Endothelial cell (in vitro differentiated cells): ENCODE results near the gene KRCC1. TPM values are rescaled to one million over a fixed set of nuclear protein-coding genes. Genes with fewer than 3 reads are reported as not detected.
"Not testable (repeated sequence)": the region's sequence is repeated elsewhere in the genome, so short reads cannot be mapped to it uniquely, and the experiment has no call there.

Experiments
- DNase-seq: peaks from one replicate; pipeline ENCODE4 v3.0.0; 2021; ENCODE audit warnings: low spot score
- H3K27ac Mint-ChIP-seq: one replicate; pipeline ENCODE4 v1.8.0; 2021; ENCODE audit warnings: mixed read lengths, inconsistent platforms; ENCODE audit not compliant: unreplicated experiment
- H3K27me3 Mint-ChIP-seq: one replicate; pipeline ENCODE4 v1.8.0; 2021; ENCODE audit warnings: mild to moderate bottlenecking, moderate library complexity, mixed read lengths, inconsistent platforms; ENCODE audit not compliant: unreplicated experiment
- H3K36me3 Mint-ChIP-seq: one replicate; pipeline ENCODE4 v1.8.0; 2021; ENCODE audit warnings: mild to moderate bottlenecking, low read depth, mixed read lengths, inconsistent platforms; ENCODE audit not compliant: unreplicated experiment
- H3K4me1 Mint-ChIP-seq: one replicate; pipeline ENCODE4 v1.8.0; 2021; ENCODE audit warnings: mild to moderate bottlenecking, mixed read lengths, inconsistent platforms; ENCODE audit not compliant: unreplicated experiment
- H3K4me3 Mint-ChIP-seq: one replicate; pipeline ENCODE4 v1.8.0; 2021; ENCODE audit warnings: mild to moderate bottlenecking, mixed read lengths, inconsistent platforms; ENCODE audit not compliant: unreplicated experiment
- H3K9me3 Mint-ChIP-seq: one replicate; pipeline ENCODE4 v1.8.0; 2021; ENCODE audit warnings: mixed read lengths, inconsistent platforms; ENCODE audit not compliant: unreplicated experiment
- microRNA-seq: library from miRNA; unstranded; fragments of <30 nt; microRNA quantifications from one replicate; pipeline ENCODE4, GENCODE V29; 2020; ENCODE audit not compliant: unreplicated experiment
- total RNA-seq: library from RNA; stranded (reverse); fragmentation: NEBNext Ultra II Directional; extraction: Animal tissue kit (Norgen Biotek cat#: 25700); gene quantifications from one replicate; pipeline ENCODE4 v1.2.1, GENCODE V29; 2021; ENCODE audit not compliant: unreplicated experiment
- TF ChIP-seq, protein P1 (sequence below): fragments of 200-600 bp; sonication (generic); IDR thresholded peaks from one replicate; pipeline ENCODE4 v1.5.0; 2021; ENCODE audit warnings: antibody characterized with exemption; ENCODE audit not compliant: unreplicated experiment

KRCC1 gene
- total RNA-seq, 1 donor from 2014 or later: 18.0 TPM

DNA sequence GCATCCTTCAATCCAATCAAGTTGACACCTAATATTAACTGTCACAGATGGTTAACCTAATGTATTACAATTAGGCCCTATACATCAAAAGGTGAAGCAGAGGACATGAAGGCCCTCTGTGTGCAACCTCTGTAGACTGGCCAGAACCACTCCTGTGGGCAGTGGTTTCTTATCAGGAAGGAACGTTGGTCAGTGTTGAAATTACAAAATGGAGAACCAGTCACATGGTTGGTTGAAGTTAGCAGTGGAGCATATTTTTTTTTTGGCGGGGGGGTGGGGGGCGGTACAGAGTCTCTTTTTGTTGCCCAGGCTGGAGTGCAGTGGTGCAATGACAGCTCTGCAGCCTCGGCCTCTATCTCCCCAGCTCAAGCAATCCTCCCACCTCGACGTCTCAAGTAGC, 59.0 kb downstream of the KRCC1 start:
- TF ChIP-seq, protein P1, sequence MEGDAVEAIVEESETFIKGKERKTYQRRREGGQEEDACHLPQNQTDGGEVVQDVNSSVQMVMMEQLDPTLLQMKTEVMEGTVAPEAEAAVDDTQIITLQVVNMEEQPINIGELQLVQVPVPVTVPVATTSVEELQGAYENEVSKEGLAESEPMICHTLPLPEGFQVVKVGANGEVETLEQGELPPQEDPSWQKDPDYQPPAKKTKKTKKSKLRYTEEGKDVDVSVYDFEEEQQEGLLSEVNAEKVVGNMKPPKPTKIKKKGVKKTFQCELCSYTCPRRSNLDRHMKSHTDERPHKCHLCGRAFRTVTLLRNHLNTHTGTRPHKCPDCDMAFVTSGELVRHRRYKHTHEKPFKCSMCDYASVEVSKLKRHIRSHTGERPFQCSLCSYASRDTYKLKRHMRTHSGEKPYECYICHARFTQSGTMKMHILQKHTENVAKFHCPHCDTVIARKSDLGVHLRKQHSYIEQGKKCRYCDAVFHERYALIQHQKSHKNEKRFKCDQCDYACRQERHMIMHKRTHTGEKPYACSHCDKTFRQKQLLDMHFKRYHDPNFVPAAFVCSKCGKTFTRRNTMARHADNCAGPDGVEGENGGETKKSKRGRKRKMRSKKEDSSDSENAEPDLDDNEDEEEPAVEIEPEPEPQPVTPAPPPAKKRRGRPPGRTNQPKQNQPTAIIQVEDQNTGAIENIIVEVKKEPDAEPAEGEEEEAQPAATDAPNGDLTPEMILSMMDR: no peak
- Mint-ChIP-seq H3K36me3 (no peaks in the 10 kb centered on the region), H3K27ac (no peak overlapping the region), H3K27me3 (peaks cover 1% of the 10 kb centered on the region), H3K4me1 (no peaks in the 10 kb centered on the region), H3K4me3 (no peak overlapping the region), H3K9me3 (no peaks in the 10 kb centered on the region)
- no peak for DNase-seq

DNA sequence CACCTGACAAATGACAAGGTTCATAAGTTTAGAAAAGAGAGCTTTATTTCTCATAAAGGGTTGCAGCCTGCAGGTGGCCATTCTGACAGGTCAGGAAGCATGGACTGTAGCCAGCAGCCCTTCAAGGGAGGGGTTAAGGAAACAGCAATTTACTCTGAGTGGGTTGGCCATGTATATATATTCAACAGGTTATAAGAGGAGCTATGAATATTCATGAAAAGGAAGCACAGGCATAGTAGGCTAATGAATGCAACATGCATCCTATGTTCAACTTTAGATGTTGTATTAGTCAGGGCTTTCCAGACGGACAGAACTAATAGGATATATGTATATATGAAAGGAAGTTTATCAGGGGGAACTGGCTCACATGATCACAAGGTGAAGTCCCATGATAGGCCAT, 59.8 kb downstream of the KRCC1 start:
- no peak for DNase-seq
- Mint-ChIP-seq H3K9me3 (no peaks in the 10 kb centered on the region), H3K4me1 (no peaks in the 10 kb centered on the region), H3K4me3 (no peak overlapping the region), H3K27me3 (peaks cover 1% of the 10 kb centered on the region), H3K27ac (no peak overlapping the region), H3K36me3 (no peaks in the 10 kb centered on the region)
- TF ChIP-seq, protein P1: no peak

DNA sequence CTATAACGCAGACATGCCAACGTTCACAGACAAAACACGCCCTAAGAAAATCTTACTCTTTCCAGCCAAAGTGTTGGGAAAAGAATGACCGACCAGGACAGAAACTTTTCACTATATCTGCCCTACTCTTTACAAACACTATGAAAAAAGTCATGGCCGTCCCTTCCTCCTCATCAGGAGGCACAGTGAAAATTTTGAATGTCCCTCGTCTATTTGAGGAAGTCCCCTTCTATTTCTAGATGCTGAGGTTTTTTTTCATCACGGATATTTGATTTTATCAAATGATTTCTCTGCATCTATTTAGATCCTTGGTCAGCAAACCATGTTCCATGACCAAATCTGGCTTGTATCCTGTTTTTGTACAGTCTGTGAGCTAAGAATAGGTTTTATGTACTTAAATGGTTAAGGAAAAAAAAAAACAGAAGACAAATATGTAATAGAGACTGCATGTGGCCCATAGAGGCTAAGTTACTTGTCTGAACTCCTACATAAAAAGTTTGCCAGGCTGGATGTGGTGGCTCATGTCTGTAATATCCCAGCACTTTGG, 61.2 kb downstream of the KRCC1 start:
- not testable (repeated sequence) for H3K4me3 Mint-ChIP-seq, H3K9me3 Mint-ChIP-seq, H3K27ac Mint-ChIP-seq, H3K36me3 Mint-ChIP-seq, H3K27me3 Mint-ChIP-seq, DNase-seq, H3K4me1 Mint-ChIP-seq

DNA sequence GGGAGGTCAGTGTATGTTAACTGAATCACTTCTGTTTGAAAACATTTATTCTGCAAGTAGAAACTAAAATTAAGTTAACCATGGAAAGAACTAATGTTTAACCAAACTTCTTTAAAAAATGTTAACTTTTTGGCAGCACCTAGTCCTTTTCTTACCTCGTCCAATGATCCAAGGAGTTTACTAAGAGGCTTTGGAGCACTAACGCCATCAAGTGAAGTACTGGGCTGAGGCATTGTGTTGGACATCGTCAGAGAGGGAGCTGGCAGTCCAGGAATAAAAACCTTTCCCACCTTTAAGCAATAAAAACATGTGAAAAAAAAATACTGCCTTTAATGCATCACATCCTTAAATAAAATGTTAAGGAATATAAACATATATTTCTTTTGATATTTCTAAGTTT, 63.0 kb downstream of the KRCC1 start:
- H3K4me1 Mint-ChIP-seq, H3K9me3 Mint-ChIP-seq, DNase-seq, H3K36me3 Mint-ChIP-seq, H3K27me3 Mint-ChIP-seq, H3K27ac Mint-ChIP-seq, H3K4me3 Mint-ChIP-seq: not testable (repeated sequence)

DNA sequence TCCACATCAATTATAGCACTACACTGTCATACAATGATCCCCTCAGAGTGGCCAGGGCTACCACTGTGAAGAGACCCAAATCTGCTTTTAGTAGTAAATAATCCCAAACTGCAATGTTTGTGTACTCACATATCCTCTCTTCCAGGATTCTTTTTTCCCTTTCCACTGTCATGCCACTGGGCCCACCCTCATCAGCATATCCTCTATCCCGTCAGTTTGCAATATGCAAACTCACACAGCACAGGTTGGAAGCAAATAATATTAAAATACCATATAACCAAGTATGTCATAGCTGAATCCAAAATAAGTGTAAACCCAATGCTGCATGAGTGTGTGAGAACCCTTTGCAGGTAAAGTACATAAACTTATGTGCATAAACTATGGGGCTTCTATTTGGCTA, 68.1 kb downstream of the KRCC1 start:
- not testable (repeated sequence) for H3K36me3 Mint-ChIP-seq, H3K9me3 Mint-ChIP-seq, H3K27ac Mint-ChIP-seq, H3K27me3 Mint-ChIP-seq, H3K4me1 Mint-ChIP-seq, H3K4me3 Mint-ChIP-seq, DNase-seq

DNA sequence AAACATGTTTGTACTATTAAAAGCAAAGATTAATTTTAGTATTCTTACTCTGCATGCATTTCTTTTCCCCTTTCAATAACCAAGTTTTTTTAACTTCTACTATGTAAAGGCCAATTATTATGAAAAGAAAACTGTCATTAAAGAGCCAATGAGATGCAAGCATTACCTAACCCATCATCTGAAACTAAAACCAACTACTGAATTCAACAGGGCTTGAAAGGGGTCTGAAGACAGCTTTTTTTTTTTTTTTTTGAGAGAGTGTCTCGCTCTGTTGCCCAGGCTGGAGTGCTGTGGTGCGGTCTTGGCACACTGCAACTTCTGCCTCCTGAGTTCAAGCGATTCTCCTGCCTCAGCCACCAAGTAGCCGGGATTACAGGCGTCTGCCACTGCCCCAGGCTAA, 69.7 kb downstream of the KRCC1 start:
- not testable (repeated sequence) for H3K27ac Mint-ChIP-seq, H3K9me3 Mint-ChIP-seq, H3K4me1 Mint-ChIP-seq, H3K27me3 Mint-ChIP-seq, DNase-seq, H3K36me3 Mint-ChIP-seq, H3K4me3 Mint-ChIP-seq

DNA sequence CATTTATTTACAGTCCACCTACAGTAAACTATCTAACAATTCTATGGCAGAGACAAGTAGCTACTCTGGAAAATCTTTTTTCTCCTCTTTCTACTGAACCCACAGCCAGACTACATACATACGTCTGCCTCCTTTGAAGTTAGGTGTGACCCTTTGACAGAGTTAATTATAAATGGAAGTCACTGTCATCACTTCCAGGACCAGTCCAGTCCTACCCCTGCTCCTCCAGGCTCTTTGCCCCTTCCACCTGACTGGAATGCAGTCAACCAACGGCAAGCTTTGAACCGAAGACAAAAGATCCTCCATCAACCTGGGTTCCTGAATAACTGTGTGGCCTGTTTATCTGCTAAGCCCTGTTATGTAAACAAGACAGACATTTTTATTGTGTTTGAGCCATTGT, 74.4 kb downstream of the KRCC1 start:
- H3K9me3 Mint-ChIP-seq, H3K4me1 Mint-ChIP-seq, H3K36me3 Mint-ChIP-seq, H3K4me3 Mint-ChIP-seq, H3K27me3 Mint-ChIP-seq, H3K27ac Mint-ChIP-seq, DNase-seq: not testable (repeated sequence)

Small RNAs within 50 kb of the gene (microRNA-seq; reads per million reads assigned to microRNA genes)
- gene MIR4780: not detected

Other genes with a start within 250 kb of the KRCC1 start
- gene RGPD2, start 230.0 kb downstream of the KRCC1 start, total RNA-seq: 9.4 TPM
- 6.9 TPM for gene RNU2-63P, start 39.2 kb downstream of the KRCC1 start, total RNA-seq
- not detected for gene SMYD1, start 12.0 kb upstream of the KRCC1 start, total RNA-seq
- gene FABP1, start 72.3 kb upstream of the KRCC1 start, total RNA-seq: not detected
- gene THNSL2, start 114.6 kb upstream of the KRCC1 start, total RNA-seq: 12.3 TPM